NCI-H1930 (cell line): Measurements from ENCODE around the gene TEKT5.
"Not testable (repeated sequence)": the region's sequence is repeated elsewhere in the genome, so short reads cannot be mapped to it uniquely, and the experiment has no call there.

Experiments used
- DNase-seq, 2 experiments: peaks; one replicate each; lab custom pipeline; 2025; lab: John Stamatoyannopoulos, UW

Gene TEKT5

GRCh38 chr16:10633429-10633828 lies 61.3 kb downstream of the TEKT5 start:
- not testable (repeated sequence) for DNase-seq

GRCh38 chr16:10631886-10632285 lies 62.8 kb downstream of the TEKT5 start:
- no peak for DNase-seq

- DNase-seq: no peak
Measured at GRCh38 chr16:10629592-10629963, 65.2 kb downstream of the TEKT5 start.

GRCh38 chr16:10625595-10626357 lies 69.0 kb downstream of the TEKT5 start:
- DNase-seq: no peak

GRCh38 chr16:10624527-10624926 lies 70.2 kb downstream of the TEKT5 start:
- no peak for DNase-seq

- DNase-seq: no peak
Measured at GRCh38 chr16:10623059-10623458, 71.7 kb downstream of the TEKT5 start.

GRCh38 chr16:10622036-10622921 lies 72.5 kb downstream of the TEKT5 start:
- DNase-seq: no peak

GRCh38 chr16:10621216-10621949 lies 73.3 kb downstream of the TEKT5 start:
- DNase-seq: not testable (repeated sequence)

GRCh38 chr16:10620120-10620519 lies 74.6 kb downstream of the TEKT5 start:
- no peak for DNase-seq

GRCh38 chr16:10619271-10619849 lies 75.4 kb downstream of the TEKT5 start:
- no peak for DNase-seq

GRCh38 chr16:10618710-10619209 lies 76.0 kb downstream of the TEKT5 start:
- DNase-seq: no peak

GRCh38 chr16:10617662-10618420 lies 76.9 kb downstream of the TEKT5 start:
- no peak for DNase-seq

GRCh38 chr16:10616756-10617640 lies 77.7 kb downstream of the TEKT5 start:
- no peak for DNase-seq

- DNase-seq: no peak
Measured at GRCh38 chr16:10616419-10616755, 78.3 kb downstream of the TEKT5 start.

- DNase-seq: no peak
Measured at GRCh38 chr16:10614685-10615084, 80.0 kb downstream of the TEKT5 start.

- no peak for DNase-seq
Measured at GRCh38 chr16:10613785-10614485, 80.8 kb downstream of the TEKT5 start.

- DNase-seq: no peak
Measured at GRCh38 chr16:10612649-10613179, 82.0 kb downstream of the TEKT5 start.

GRCh38 chr16:10611825-10612342 lies 82.8 kb downstream of the TEKT5 start:
- no peak for DNase-seq
